SK-N-SH (cell line): ENCODE results near the gene LCN15. TPM values are rescaled to one million over a fixed set of nuclear protein-coding genes. Genes with fewer than 3 reads are reported as not detected.

Experiments used
- CTCF ChIA-PET: fragments of 300-600, 350-600 bp; formaldehyde crosslinking; extraction: SDS; loops from one replicate; lab custom pipeline; 2021; lab: Yijun Ruan, JAX
- POLR2A ChIA-PET: fragments of 350-600 bp; sonication (Branson Sonifier 250); formaldehyde crosslinking; extraction: SDS; loops from one replicate; lab custom pipeline; 2020; ENCODE audit warnings: antibody characterized with exemption, inconsistent platforms; lab: Yijun Ruan, JAX
- DNase-seq: peaks from one replicate; pipeline ENCODE4 v3.0.0; 2012
- H2AFZ ChIP-seq: fragments of 200-600 bp; sonication (generic); 2 replicates; pipeline ENCODE4 v1.8.1; 2016; ENCODE audit warnings: antibody characterized with exemption, mild to moderate bottlenecking, low read depth
- H3F3A ChIP-seq: fragments of 200-600 bp; sonication (generic); replicated peaks from 2 replicates; pipeline ENCODE3; 2016; ENCODE audit warnings: antibody characterized with exemption, mild to moderate bottlenecking; ENCODE audit not compliant: insufficient read depth
- H3K27ac ChIP-seq, 2 experiments: fragments of 200-500 bp in 1 of 2; fragments of 200-600 bp in 1 of 2; sonication (Bioruptor generic) in 1 of 2; sonication (generic), shearing (Covaris generic) in 1 of 2; 2 replicates each; pipeline versions ENCODE4 v1.5.1 to v1.6.1; 2014 to 2016; ENCODE audit warnings: low read depth in 2 of 2, inconsistent platforms in 1 of 2, low read length in 1 of 2, mild to moderate bottlenecking in 1 of 2, mixed read lengths in 1 of 2
- H3K27me3 ChIP-seq: fragments of 200-600 bp; sonication (generic), shearing (Covaris generic); 2 replicates; pipeline ENCODE4 v1.6.1; 2016; ENCODE audit warnings: mixed run types; ENCODE audit not compliant: insufficient read depth
- H3K36me3 ChIP-seq, 2 experiments: fragments of 200-500 bp in 1 of 2; fragments of 200-600 bp in 1 of 2; sonication (Bioruptor generic) in 1 of 2; sonication (generic) in 1 of 2; replicated peaks in 1 of 2; 2 replicates each; pipeline versions ENCODE3 to v1.5.1; 2014 to 2016; ENCODE audit warnings: low read length in 1 of 2, mild to moderate bottlenecking in 1 of 2; ENCODE audit not compliant: insufficient read depth in 2 of 2, control insufficient read depth in 1 of 2
- H3K4me1 ChIP-seq, 2 experiments: fragments of 200-500 bp in 1 of 2; fragments of 200-600 bp in 1 of 2; sonication (Bioruptor generic) in 1 of 2; sonication (generic), shearing (Covaris generic) in 1 of 2; 2 replicates each; pipeline versions ENCODE4 v1.5.1 to v1.6.1; 2014 to 2016; ENCODE audit warnings: low read depth in 1 of 2, low read length in 1 of 2, mixed run types in 1 of 2; ENCODE audit not compliant: insufficient read depth in 2 of 2, control insufficient read depth in 1 of 2
- H3K4me2 ChIP-seq: fragments of 200-600 bp; sonication (generic), shearing (Covaris generic); 2 replicates; pipeline ENCODE4 v1.6.1; 2017; ENCODE audit warnings: mixed run types
- H3K4me3 ChIP-seq, 2 experiments: fragments of 200-500 bp in 1 of 2; fragments of 200-600 bp in 1 of 2; sonication (Bioruptor generic) in 1 of 2; sonication (generic), shearing (Covaris generic) in 1 of 2; 2 replicates each; pipeline versions ENCODE4 v1.5.1 to v1.8.1; 2014 to 2016; ENCODE audit warnings: low read depth in 2 of 2, inconsistent platforms in 1 of 2, low read length in 1 of 2, mild to moderate bottlenecking in 1 of 2, mixed read lengths in 1 of 2, moderate library complexity in 1 of 2
- H3K79me2 ChIP-seq: fragments of 200-600 bp; sonication (generic); 2 replicates; pipeline ENCODE4 v1.8.1; 2017; ENCODE audit warnings: mild to moderate bottlenecking; ENCODE audit not compliant: insufficient read depth
- H3K9ac ChIP-seq: fragments of 200-600 bp; sonication (generic); 2 replicates; pipeline ENCODE4 v1.6.1; 2017; ENCODE audit warnings: mixed run types
- H3K9me2 ChIP-seq: fragments of 200-600 bp; sonication (generic); 2 replicates; pipeline ENCODE4 v1.6.1; 2017; ENCODE audit warnings: mixed run types
- H3K9me3 ChIP-seq: fragments of 200-600 bp; sonication (generic); 2 replicates; pipeline ENCODE4 v1.6.1; 2017; ENCODE audit warnings: mixed run types, mild to moderate bottlenecking, moderate library complexity
- H4K20me1 ChIP-seq: fragments of 200-600 bp; sonication (generic); 2 replicates; pipeline ENCODE4 v1.6.1; 2017; ENCODE audit warnings: mild to moderate bottlenecking, mixed run types; ENCODE audit not compliant: insufficient read depth
- CHD2 ChIP-seq: fragments of 150-350 bp; IDR thresholded peaks from 2 replicates; pipeline ENCODE4 v1.6.1; 2018; ENCODE audit warnings: low read length; ENCODE audit not compliant: partially characterized antibody
- FOSL2 ChIP-seq: IDR thresholded peaks from 2 replicates; pipeline ENCODE4 v1.4.0; 2012; ENCODE audit warnings: low read depth, mild to moderate bottlenecking, moderate library complexity, borderline replicate concordance
- FOXM1 ChIP-seq: IDR thresholded peaks from 2 replicates; pipeline ENCODE4 v1.4.0; 2012; ENCODE audit warnings: low read depth, mild to moderate bottlenecking
- GABPA ChIP-seq: IDR thresholded peaks from 2 replicates; pipeline ENCODE4 v1.4.0; 2012; ENCODE audit warnings: low read depth, mild to moderate bottlenecking
- GATA2 ChIP-seq: sonication (generic); formaldehyde crosslinking; IDR thresholded peaks from 2 replicates; pipeline ENCODE4 v1.5.0; 2020; ENCODE audit warnings: mild to moderate bottlenecking, missing genetic modification reagents
- MEF2A ChIP-seq: IDR thresholded peaks from 2 replicates; pipeline ENCODE4 v1.4.0; 2012; ENCODE audit warnings: low read depth, borderline replicate concordance
- MXI1 ChIP-seq: IDR thresholded peaks from 2 replicates; pipeline ENCODE4 v1.6.1; 2012; ENCODE audit warnings: mild to moderate bottlenecking, low read depth, low read length, improper control_type of control experiment
- NFIC ChIP-seq: IDR thresholded peaks from 2 replicates; pipeline ENCODE4 v1.4.0; 2012; ENCODE audit warnings: borderline replicate concordance
- PBX3 ChIP-seq: IDR thresholded peaks from 2 replicates; pipeline ENCODE4; 2012
- POLR2AphosphoS5 ChIP-seq: IDR thresholded peaks from 2 replicates; pipeline ENCODE4 v1.6.1; 2012; ENCODE audit warnings: low read depth, low read length
- RAD21 ChIP-seq: IDR thresholded peaks from 2 replicates; pipeline ENCODE4 v1.6.1; 2012; ENCODE audit warnings: mild to moderate bottlenecking, low read length
- SIN3A ChIP-seq: IDR thresholded peaks from 2 replicates; pipeline ENCODE4 v1.6.1; 2012; ENCODE audit warnings: low read depth, mild to moderate bottlenecking, low read length, moderate library complexity, borderline replicate concordance
- SMC3 ChIP-seq: IDR thresholded peaks from 2 replicates; pipeline ENCODE4 v1.6.1; 2012; ENCODE audit warnings: low read depth, low read length, improper control_type of control experiment
- TAF1 ChIP-seq: IDR thresholded peaks from 2 replicates; pipeline ENCODE4 v1.6.1; 2012; ENCODE audit warnings: low read depth, mild to moderate bottlenecking, low read length, moderate library complexity, borderline replicate concordance
- TEAD4 ChIP-seq: IDR thresholded peaks from 2 replicates; pipeline ENCODE4 v1.4.0; 2012; ENCODE audit warnings: mild to moderate bottlenecking, borderline replicate concordance; ENCODE audit not compliant: insufficient read depth
- USF2 ChIP-seq: fragments of 150-350 bp; IDR thresholded peaks from 2 replicates; pipeline ENCODE4 v1.6.1; 2017; ENCODE audit warnings: antibody characterized with exemption, low read length, low read depth, borderline replicate concordance
- WGBS: methylation state at CpG from one replicate; pipeline ENCODE4 v1.1.6; 2017; ENCODE audit warnings: low lambda C conversion rate; 5-methylcytosine and 5-hydroxymethylcytosine counted together
- polyA plus RNA-seq, 3 experiments: library from polyadenylated mRNA; depleted of rRNA; stranded (reverse); fragments of >200 nt; gene quantifications; 2 replicates each; pipeline ENCODE4 v1.2.3, GENCODE V29; 2012
- TF ChIP-seq, protein P1 (sequence below): IDR thresholded peaks from 2 replicates; pipeline ENCODE4 v1.4.0; 2012; ENCODE audit warnings: low read depth, borderline replicate concordance
- TF ChIP-seq, protein P2 (sequence below): IDR thresholded peaks from 2 replicates; pipeline ENCODE4 v1.4.0; 2012; ENCODE audit warnings: low read depth
- TF ChIP-seq, protein P3 (sequence below): IDR thresholded peaks from 2 replicates; pipeline ENCODE4 v1.6.1; 2012; ENCODE audit warnings: mild to moderate bottlenecking, low read depth, low read length, moderate library complexity

The LCN15 gene
- polyA plus RNA-seq, 1 of the 3 experiments (the other 2 are of a cell fraction) = 0.08 TPM

- ChIA-PET POLR2A (no interaction called here), CTCF (interaction anchor here (6.2 to 6.8 kb wide), 2 partner anchors 9 to 50 kb away, joined by 44 to 99 read pairs; partner anchors contain the start of gene DIPK1B)
- 93% methylated on average over 7 of the region's 7 CpGs for WGBS
- H3K9ac ChIP-seq = no peak overlapping the region
- H3K27me3 ChIP-seq = no peaks in the 10 kb centered on the region
- H3K9me2 ChIP-seq = no peaks in the 10 kb centered on the region
- TF ChIP-seq POLR2AphosphoS5 (no peak), FOXM1 (no peak), CHD2 (no peak), RAD21 (no peak), SMC3 (no peak), FOSL2 (no peak), NFIC (no peak)
- TF ChIP-seq, protein P1, sequence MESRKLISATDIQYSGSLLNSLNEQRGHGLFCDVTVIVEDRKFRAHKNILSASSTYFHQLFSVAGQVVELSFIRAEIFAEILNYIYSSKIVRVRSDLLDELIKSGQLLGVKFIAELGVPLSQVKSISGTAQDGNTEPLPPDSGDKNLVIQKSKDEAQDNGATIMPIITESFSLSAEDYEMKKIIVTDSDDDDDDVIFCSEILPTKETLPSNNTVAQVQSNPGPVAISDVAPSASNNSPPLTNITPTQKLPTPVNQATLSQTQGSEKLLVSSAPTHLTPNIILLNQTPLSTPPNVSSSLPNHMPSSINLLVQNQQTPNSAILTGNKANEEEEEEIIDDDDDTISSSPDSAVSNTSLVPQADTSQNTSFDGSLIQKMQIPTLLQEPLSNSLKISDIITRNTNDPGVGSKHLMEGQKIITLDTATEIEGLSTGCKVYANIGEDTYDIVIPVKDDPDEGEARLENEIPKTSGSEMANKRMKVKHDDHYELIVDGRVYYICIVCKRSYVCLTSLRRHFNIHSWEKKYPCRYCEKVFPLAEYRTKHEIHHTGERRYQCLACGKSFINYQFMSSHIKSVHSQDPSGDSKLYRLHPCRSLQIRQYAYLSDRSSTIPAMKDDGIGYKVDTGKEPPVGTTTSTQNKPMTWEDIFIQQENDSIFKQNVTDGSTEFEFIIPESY = no peak
- H3K4me2 ChIP-seq = no peak overlapping the region; the same call in 1 of the 2 replicates
- DNase-seq = no peak
- H2AFZ ChIP-seq = no peak overlapping the region
- peaks cover 24% of the 10 kb centered on the region for H3F3A ChIP-seq
- H3K36me3 ChIP-seq = peaks cover 25 to 38% of the 10 kb centered on the region in 2 experiments
- no peak overlapping the region for H3K4me3 ChIP-seq
- H3K27ac ChIP-seq = no peak overlapping the region
- H3K9me3 ChIP-seq = no peaks in the 10 kb centered on the region
- peaks cover 12 to 28% of the 10 kb centered on the region in 2 experiments; a peak in 2 of 4 replicates for H3K4me1 ChIP-seq
- H3K79me2 ChIP-seq = peaks cover 54% of the 10 kb centered on the region
- H4K20me1 ChIP-seq = peaks cover 70% of the 10 kb centered on the region
Measured at GRCh38 chr9:136724772-136725171, 39.5 kb downstream of the LCN15 start.

GRCh38 chr9:136723989-136724388, 40.3 kb downstream of the LCN15 start:
- no peak for DNase-seq
- Histone ChIP-seq H2AFZ (no peak overlapping the region), H3K4me3 (no peak overlapping the region), H3K9ac (no peak overlapping the region), H3K79me2 (peaks cover 46% of the 10 kb centered on the region), H4K20me1 (peaks cover 70% of the 10 kb centered on the region), H3K27ac (no peak overlapping the region; a peak in 1 of 4 replicates), H3K36me3 (peaks cover 25 to 38% of the 10 kb centered on the region in 2 experiments), H3K9me2 (no peaks in the 10 kb centered on the region), H3K4me1 (peaks cover 10 to 25% of the 10 kb centered on the region in 2 experiments; a peak in 2 of 4 replicates), H3F3A (peaks cover 24% of the 10 kb centered on the region), H3K9me3 (no peaks in the 10 kb centered on the region), H3K4me2 (no peak overlapping the region; the same call in 1 of the 2 replicates), H3K27me3 (no peaks in the 10 kb centered on the region)
- TF ChIP-seq MEF2A (no peak), TAF1 (no peak), GATA2 (no peak), PBX3 (no peak), TEAD4 (no peak), MXI1 (no peak), GABPA (no peak), SIN3A (no peak), USF2 (no peak)
- TF ChIP-seq, protein P2, sequence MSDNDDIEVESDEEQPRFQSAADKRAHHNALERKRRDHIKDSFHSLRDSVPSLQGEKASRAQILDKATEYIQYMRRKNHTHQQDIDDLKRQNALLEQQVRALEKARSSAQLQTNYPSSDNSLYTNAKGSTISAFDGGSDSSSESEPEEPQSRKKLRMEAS = no peak
- TF ChIP-seq, protein P3, sequence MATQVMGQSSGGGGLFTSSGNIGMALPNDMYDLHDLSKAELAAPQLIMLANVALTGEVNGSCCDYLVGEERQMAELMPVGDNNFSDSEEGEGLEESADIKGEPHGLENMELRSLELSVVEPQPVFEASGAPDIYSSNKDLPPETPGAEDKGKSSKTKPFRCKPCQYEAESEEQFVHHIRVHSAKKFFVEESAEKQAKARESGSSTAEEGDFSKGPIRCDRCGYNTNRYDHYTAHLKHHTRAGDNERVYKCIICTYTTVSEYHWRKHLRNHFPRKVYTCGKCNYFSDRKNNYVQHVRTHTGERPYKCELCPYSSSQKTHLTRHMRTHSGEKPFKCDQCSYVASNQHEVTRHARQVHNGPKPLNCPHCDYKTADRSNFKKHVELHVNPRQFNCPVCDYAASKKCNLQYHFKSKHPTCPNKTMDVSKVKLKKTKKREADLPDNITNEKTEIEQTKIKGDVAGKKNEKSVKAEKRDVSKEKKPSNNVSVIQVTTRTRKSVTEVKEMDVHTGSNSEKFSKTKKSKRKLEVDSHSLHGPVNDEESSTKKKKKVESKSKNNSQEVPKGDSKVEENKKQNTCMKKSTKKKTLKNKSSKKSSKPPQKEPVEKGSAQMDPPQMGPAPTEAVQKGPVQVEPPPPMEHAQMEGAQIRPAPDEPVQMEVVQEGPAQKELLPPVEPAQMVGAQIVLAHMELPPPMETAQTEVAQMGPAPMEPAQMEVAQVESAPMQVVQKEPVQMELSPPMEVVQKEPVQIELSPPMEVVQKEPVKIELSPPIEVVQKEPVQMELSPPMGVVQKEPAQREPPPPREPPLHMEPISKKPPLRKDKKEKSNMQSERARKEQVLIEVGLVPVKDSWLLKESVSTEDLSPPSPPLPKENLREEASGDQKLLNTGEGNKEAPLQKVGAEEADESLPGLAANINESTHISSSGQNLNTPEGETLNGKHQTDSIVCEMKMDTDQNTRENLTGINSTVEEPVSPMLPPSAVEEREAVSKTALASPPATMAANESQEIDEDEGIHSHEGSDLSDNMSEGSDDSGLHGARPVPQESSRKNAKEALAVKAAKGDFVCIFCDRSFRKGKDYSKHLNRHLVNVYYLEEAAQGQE = no peak
- CTCF ChIA-PET = interaction anchor here (0.7 kb wide), 1 partner anchor 40 kb away, joined by 3 read pairs; no protein-coding TSS in a partner anchor
- POLR2A ChIA-PET = interaction anchor here (1.0 kb wide), 1 partner anchor 10 kb away, joined by 6 read pairs; no protein-coding TSS in a partner anchor
- 93% methylated on average over 6 of the region's 8 CpGs for WGBS
